Stomach (tissue), 4 donors: Measurements from ENCODE around the gene DOCK4.

Experiments
- POLR2A ChIP-seq, 4 donors: fragments of 450-650 bp; IDR thresholded peaks; one replicate each; pipeline ENCODE4 v1.6.1; 2016; ENCODE audit warnings: antibody characterized with exemption in 4 of 4, control low read depth in 2 of 4, mild to moderate bottlenecking in 1 of 4, moderate library complexity in 1 of 4
- POLR2AphosphoS5 ChIP-seq, 3 donors: sonication (generic); formaldehyde crosslinking; IDR thresholded peaks; one replicate each; pipeline ENCODE4 v1.6.1; 2016; ENCODE audit warnings: antibody characterized with exemption in 3 of 3
- TF ChIP-seq, protein P1 (sequence below), 7 experiments: fragments of 450-650 bp in 4 of 7; fragments of 200-600 bp in 3 of 7; sonication (generic) in 3 of 7; IDR thresholded peaks; one replicate each; pipeline ENCODE4 v1.5.1; 2016 to 2019; ENCODE audit warnings: antibody characterized with exemption in 7 of 7, control low read depth in 2 of 7, mild to moderate bottlenecking in 1 of 7

DNA sequence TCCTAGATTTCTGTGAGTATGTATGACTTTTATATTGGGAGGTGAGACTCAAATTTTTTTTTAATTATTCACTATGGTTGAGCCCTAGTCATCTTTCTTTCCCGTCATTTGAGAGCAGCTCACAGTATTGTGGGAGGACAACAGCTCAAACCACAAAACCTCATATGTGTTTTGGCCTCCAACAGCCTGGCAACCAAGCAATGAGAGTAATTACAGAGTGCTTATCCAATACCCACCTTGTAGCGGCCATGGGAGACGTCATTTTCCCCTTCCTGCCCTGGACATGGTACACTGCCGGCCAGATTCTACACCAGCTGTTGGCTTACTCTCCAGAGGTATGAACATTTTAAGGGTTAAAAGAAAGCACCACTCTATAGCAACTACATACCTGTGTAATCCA is 49.1 kb downstream of the DOCK4 start:
- TF ChIP-seq, protein P1, sequence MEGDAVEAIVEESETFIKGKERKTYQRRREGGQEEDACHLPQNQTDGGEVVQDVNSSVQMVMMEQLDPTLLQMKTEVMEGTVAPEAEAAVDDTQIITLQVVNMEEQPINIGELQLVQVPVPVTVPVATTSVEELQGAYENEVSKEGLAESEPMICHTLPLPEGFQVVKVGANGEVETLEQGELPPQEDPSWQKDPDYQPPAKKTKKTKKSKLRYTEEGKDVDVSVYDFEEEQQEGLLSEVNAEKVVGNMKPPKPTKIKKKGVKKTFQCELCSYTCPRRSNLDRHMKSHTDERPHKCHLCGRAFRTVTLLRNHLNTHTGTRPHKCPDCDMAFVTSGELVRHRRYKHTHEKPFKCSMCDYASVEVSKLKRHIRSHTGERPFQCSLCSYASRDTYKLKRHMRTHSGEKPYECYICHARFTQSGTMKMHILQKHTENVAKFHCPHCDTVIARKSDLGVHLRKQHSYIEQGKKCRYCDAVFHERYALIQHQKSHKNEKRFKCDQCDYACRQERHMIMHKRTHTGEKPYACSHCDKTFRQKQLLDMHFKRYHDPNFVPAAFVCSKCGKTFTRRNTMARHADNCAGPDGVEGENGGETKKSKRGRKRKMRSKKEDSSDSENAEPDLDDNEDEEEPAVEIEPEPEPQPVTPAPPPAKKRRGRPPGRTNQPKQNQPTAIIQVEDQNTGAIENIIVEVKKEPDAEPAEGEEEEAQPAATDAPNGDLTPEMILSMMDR (IDR thresholded peaks at IDR 0.05): no peak
- TF ChIP-seq POLR2A (IDR thresholded peaks at IDR 0.05) (no peak), POLR2AphosphoS5 (IDR thresholded peaks at IDR 0.05) (no peak)
